GF-D8 (cell line): ENCODE results near the gene HS6ST1.

Source experiments
- DNase-seq: peaks from one replicate; lab custom pipeline; 2025; lab: John Stamatoyannopoulos, UW

Gene HS6ST1

DNA sequence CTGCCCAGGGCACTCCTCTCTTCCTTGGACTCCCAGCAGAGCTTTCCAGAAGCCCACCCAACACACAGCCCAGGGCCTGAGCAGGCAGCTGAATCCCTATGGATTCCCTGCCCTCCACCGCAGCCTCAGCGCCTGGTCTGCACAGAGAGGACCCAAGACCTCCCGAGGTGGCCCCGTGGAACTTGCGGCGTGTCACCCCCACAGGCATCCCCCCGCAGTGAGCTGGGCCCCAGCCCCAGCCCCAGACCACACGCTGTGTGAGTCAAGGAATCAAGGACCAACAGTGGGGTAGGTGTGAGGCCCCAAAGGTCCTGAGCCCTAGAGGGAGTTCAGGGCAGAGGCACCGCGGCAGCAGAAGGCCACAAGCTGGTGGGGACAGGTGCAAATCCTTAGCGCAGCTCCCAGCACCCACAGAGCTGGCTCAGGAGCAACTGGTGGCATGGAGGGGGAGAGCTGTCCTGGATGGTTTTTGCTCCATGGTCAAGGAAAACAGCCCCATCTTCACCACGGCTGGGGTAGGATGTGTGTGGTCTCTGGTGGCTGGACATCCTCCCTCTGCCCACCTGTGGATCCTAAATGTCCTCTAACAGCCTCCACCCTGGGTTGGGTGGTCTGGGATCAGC is 8.5 kb downstream of the HS6ST1 start:
- DNase-seq, result no peak

DNA sequence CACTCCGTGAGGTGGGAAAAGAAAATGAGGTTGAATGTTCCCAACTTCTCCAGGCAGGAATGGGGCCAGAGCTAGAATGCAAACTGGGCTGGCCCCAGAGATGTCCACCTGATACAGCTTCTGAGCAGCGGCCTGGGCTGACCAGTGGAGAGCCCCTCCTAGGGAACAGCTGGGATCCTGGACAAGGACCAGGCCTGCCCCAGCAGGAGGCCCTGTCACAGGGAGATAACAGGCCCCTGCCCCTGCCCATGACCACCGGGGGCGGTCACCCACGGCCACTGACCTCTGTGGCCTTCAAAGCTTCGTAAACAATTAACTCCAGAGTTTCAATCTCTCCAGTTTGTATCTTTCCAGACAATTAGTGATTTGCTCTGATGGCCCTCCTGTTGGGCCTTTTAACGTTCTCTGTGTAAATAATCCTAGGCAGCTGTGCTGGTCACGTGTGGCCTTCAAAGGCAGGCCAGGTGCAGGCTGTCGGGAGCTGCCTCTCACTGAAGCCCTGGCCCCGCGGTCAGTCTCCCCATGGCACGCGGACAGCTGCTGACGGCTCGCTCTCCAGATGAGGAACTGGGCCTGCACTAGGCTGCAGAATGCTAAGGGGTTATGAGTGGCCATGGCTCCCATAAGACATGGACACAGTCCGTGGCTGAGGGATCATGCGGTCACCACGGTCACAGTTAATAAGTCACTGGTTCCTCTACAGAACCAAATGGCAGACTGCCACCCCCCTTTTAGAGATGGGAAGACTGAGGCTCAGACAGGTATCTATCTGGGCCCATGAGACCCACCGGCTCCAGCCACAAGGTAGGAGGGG is 9.2 kb downstream of the HS6ST1 start:
- DNase-seq, result no peak

DNA sequence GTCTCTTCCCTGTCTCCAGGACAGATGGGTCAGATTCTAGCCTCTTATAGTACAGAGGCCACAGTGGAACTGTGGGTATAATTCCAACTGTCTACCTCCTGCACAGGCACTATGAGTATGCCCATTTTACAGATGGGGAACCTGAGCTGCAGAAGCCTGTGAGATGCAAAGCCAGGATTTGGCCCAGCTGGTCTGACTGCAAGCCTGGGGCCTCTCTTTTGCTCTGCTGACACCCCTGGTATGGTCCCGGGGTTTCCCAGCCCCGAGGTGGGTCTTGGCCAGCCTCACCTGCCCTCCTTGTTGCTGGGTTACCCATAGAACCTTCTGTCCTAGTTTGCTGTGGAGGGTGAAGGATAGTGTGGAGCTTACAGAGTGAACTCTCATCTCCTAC is 9.8 kb downstream of the HS6ST1 start:
- DNase-seq, result no peak

DNA sequence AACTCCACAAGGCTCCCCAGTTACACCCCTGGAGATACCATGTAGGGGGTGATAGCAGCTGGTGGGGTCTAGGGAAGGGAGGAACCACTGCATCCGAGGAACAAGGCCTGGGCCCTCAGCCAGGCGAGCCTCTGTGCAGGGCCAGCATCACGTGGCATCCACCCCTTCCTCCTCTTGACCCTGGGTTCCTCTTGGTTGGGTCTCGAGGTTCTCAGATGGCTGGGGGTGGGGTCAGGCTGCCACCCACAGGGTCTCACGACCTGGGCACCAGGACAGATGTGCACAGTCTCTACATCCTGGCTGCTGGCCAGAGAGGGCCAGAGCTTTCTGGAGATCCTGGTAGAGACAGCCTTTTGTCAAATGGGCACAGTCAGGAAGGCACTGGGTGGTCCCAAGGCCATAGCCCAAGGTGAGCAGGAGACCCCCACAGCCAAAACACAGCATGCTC is 10.4 kb downstream of the HS6ST1 start:
- no peak for DNase-seq

DNA sequence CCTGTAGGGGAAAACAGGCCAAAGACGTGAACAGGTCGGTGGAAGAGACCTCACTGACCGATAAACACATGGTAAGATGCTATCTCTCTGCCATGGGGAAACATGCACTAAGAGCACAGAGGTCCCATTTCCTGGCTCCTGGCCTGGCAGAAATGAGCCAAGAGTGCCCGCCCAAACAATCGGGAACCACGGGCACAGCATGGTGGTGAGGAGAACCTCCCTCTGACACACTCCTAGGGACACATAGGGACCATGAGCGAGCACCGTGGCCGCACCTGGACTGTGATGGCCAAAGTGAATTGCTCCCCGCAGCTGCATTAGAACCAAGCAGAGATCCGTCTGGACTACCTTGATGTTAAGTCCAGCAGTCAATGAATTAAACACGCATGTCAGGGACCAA is 11.1 kb downstream of the HS6ST1 start:
- DNase-seq, result no peak

DNA sequence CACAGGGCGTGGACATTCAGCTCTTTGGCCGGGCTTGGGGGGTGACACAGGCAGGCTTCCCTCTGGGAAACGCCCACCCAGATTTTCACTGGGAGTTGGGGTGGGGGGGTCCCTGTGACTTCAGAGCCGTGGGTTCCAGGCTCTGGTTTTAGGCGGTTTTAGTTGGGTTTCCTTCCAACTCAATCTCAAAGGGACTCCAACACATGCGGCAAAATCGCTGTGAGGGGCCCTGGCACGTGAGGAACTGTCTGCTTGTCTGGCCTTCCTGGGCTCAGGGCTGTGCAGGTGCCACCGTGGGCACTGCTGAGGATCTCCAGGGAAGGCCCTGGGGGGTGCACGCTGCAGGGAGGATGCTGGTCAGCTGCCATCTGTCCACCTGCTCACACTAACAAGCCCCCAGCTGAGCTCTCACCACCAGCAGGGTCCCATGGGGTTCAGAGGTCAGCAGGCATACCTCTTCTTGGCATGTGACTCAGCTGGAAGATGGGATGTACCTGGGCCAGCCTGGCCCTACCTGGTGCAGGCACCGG is 11.7 kb downstream of the HS6ST1 start:
- DNase-seq, result no peak

DNA sequence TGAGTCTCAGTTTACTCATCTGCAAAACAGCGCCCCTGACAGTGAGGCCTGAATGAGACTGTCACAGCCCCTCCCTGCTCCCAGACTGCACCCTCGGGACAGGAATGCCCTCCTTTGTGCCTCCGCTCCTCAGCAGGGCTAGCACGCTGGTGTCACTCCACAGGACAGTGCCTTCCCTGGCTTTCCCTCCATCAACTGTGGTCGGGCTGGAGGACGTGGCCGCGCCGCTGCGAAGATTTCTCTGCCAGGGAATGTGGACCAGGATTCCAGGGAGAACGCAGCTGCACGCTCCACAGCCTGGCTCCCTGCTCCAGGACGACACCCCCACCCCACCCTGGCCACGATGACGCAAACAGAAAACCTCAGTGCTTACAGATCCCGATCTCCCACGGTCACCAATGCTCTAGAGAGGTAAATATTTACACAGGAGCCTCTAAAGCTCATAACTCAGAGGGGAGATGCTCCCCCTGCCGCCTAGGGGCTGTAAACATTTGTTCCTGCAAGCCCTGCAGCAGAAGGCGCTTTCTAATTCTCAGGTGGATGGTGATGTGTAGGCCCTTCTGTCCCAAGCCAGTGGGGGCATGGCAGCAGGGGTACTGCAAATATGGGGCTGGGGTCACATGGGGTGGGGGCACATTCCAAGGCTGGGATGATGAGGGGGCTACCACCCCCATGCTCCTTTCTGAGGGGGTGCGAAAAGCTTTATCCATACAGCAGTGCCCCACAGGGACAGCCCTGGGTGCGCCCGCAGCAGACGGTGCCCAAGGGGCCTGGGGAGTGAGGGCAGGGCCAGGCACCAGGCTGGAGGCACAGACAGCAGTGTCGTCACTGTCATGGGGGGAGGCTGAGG is 12.4 kb downstream of the HS6ST1 start:
- no peak for DNase-seq

DNA sequence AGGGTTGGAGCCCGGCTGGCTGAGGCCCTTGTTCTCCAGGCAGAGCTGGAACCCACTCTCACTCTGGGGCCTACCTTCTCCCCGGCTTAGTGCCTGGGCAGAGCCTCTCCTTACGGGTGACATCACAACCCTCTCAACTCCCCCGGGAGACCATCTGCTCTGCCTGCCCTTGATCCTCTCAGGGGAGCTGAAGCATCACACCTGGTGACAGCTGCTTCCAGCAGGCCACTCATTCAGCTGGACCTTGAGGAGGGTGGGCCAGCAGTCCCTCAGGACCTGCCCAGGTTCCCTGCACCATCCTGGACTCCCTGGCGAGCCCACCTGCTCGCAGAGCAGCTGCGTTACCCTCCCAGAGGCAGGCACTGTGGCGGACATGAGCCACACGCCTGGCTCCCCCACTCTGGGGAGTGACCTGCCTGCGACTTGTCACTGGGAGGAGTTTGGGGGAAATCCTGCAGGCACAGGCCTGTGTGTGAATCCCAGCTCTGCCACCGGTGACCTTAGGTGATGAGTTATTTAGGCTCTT is 13.1 kb downstream of the HS6ST1 start:
- DNase-seq, result no peak

DNA sequence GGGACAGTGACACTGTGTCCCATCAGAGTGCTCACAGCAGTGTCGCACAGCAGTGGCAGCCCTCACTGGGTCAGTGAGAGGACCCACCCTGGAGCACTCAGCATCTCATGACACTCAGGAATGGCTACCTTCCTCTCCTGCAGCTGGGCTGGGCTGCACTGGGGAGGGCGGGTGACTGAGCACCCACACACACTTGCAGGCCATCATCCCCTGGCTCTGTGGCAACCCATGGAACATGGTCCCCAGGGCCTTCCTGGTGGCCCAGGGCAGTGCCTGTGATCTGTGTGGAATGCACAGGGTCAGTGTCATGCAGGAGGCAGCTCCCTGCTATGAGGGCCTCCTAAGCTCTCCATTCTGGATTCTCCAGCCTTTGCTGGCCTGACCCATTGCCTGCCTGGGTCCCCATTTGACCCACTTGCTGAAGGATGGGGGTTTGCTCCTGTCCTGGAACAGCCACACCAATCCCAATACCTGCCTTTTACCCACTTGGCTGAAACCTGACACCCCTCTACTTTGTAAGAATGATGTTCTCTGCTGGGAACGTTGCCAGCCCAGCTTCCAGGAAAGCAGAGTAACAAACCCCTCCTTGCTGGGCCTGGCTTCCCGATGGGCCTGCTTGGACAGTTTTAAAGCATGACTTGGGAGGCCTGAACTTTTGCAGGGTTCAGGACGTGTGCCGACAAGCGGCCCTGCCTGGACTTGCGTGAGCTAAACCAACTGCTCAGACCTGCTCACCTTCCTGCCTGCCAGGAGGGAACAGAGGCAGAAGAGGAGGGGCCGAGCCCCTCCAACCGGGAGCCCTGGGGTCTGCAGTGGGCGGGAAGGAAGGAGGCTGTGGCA is 13.7 kb downstream of the HS6ST1 start:
- DNase-seq, result no peak

DNA sequence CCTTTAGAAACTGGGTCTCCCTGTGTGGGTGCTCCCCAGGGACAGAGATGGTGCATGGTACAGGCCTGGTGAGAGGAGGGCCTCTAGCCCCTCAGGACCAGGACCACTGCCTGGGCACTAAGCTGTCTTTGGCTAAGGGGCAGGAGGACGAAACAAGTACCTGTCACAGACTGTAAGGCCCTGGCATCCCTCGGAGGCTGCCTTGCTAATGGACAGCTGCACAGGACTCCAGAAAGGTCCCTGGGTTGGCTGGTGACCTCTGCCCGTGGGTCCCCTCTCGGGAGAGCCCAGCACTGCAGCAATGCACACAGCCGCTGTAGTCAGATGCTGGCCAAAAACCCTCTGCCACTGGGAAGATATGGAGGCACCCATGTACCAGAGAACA is 14.3 kb downstream of the HS6ST1 start:
- DNase-seq, result no peak

DNA sequence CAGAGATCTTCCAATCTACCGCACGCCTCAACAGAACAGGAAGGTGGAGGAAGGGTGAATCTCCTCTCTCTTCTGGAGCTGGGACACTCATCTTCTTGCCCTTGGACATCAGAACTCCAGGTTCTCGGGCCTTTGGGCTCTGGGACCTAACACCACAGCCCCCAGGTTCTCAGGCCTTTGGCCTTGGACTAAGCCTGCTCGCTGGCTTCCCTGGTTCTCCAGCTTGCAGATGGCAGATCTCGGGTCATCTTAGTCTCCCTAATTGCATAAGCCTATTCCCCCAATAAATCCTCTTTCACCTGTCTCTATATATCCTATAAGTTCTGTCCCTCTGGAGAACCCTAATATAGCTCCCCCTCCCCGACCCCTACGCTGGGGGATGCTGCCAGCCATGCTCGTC is 14.8 kb downstream of the HS6ST1 start:
- no peak for DNase-seq

DNA sequence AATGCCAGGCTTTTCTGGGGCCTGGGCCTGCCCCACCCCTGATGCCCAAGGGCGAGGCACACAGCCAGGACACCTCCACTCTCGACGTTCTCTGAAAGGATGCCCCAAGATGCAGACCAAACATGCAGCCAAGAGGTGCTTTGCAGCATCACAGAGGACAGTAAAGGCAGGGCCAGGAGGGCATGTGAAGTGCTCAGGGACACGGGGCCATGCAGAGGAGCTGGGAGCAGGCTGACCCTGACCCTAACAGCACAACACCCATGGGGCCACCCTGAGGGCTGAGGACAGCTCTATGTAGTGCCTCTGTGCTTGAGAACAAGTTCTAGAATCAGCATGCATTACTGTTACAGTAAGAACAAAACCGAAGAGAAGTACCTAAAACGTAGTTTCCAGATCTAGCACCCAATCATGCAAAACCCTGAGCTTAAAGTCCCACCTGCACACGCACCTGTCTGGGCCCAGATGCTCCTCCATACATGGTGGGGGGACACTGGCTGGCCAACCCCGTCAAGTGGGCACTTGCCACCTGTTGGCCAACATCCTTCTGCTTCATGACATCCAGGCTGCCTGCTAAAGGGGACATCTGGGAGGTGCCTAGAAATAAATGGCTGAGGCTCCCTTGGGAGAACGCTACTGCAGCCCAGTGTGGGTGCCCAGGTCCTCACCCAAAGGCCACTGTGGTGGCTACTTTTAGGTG is 15.4 kb downstream of the HS6ST1 start:
- DNase-seq, result no peak

DNA sequence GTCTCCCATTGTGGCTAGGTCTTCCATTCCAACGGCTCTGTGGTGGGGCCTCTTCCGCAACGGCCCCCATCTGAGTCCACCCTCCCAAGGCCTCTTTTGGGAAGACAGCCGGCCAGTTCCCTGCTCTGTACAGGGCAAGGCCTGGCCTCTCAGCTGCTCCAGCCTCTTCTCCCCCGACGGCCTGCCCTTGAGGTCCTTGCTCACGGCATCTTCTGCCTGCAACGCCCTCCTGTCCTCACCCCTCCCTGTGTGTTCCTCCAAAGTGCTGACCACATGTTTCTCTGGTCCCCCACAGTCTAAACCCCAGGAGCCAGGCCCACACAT is 16.0 kb downstream of the HS6ST1 start:
- no peak for DNase-seq

DNA sequence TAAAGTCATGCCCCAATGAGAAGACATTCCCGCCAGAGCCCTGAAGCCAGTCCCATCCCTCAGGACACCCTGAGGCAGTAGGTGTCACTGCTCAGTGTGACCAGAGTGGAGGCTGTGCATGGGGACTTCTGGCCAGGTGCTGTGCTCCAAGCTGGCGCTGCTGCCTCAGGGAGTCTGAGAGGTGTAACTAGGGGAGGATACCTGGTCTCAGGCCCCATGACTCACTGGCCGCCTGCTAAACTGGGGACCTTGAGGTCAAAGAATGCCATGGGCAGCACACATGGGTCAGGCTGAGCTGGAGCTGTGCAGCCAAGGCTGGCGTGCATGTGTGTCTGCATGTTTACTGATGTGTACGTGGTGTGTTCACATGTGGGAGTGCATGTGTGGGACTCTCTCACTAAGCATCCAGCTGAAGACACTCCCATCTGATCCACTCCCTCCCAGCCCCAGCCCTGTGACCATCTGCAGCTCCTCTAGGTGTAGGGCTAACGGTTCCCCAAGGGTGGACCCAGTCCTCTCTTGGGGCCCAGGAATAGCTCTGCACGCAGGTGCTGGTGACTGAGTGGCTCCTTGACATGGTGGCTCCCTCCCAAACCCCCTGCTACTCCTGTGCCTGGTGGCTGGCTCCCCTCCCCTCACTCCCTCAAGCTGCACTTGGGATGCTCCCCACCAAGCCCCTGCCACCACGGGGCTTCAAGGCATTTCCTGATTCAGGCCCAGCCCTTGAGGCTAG is 16.5 kb downstream of the HS6ST1 start:
- DNase-seq, result no peak

DNA sequence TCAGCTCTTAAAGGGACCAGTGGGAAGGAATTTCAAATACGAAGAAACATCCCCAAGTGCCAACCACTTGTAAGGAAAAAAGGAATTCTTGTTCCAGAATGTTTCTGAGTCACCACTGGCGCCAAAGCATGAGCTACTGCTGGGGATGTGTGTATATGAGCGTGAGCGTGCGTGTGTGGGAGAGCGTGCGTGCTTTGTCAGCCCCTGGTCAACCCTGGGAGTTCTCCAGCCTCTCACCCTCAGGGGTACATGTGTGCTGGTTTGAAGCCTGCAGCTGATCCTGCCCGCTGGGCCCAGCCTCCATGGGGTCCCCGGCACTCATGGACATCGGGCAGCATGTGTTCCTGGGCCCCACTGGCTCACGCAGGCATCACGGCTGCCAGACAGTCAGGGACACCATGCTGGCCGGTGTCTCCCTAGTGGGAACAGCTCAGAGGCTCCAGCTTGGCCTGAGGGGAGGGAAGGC is 17.1 kb downstream of the HS6ST1 start:
- no peak for DNase-seq

DNA sequence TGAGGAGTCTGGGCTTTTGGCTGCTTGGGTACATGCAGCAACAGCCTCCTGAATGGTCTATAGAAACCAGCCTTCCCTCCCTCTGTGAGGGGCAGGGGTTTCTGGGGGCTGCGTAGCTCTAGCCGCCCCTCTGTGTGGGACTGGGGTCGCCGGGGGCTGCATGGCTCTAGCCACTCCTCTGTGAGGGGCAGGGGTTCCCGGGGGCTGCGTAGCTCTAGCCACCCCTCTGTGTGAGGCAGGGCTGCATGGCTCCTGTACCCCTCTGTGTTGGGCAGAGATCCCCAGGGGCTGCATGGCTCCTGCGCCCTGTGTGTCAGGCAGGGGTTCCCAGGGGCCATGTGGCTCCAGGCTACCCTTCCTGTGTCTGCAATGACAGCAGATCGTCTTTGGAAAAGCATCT is 17.6 kb downstream of the HS6ST1 start:
- no peak for DNase-seq

DNA sequence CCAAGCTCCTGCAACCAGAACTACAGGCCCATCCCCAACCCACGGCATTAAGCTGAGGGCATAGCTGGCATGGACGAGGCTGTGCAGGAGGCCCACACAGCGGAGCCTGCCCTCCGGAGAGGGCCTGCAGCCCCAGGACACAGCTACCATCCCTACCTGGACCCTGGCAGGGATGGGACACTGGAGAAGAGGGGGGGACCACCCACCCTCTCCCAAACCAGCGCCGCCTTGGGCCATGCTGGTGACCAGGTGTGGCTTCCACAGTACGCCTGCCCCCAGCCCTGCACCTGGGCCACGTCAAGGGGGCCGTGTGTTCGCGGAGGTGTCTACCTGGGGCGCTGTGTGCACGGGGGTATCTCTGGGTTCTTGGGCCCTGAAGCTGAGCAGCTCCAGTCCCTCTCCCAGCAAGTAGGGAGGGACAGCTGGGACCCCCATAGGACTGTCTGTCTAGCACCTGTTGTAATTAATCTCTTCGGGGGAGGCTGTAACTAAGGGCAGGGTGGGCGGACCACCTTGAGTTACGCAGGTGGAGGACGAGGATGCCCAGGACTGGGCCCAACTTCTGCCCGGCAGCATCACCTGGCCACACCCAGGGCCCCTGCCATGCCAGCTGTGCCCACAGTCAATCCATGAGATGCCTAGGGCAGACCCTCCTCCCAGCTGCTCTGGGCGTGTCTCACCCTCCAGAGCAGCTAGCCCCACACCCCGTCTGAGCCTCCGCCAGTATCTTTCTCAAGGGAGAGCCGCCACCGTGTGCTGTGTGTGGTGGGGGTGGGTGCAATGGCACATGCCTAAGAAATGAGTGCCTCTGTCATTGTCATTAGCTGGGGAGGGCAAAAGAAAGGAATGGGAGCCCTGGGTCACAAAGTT is 18.3 kb downstream of the HS6ST1 start:
- no peak for DNase-seq

DNA sequence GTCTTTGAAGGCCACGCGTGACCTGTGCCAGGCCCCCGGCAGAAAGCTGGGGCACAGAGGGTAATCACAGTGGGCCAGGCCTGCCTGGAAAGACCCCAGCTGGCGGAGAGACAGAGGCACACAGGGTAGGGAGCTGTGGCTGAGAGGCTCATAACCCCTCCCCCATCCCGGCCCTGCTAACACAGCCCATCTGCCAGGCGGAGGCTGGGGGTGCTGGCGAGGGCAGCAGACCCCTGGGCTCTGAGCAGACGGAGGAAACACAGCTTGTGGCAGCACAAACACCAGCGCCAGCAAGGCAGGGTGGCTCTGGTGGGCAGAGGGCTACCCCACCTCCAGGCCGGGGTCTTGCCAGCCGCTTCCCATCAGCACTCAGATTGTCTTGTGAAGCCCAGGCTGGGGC is 19.0 kb downstream of the HS6ST1 start:
- DNase-seq, result no peak

DNA sequence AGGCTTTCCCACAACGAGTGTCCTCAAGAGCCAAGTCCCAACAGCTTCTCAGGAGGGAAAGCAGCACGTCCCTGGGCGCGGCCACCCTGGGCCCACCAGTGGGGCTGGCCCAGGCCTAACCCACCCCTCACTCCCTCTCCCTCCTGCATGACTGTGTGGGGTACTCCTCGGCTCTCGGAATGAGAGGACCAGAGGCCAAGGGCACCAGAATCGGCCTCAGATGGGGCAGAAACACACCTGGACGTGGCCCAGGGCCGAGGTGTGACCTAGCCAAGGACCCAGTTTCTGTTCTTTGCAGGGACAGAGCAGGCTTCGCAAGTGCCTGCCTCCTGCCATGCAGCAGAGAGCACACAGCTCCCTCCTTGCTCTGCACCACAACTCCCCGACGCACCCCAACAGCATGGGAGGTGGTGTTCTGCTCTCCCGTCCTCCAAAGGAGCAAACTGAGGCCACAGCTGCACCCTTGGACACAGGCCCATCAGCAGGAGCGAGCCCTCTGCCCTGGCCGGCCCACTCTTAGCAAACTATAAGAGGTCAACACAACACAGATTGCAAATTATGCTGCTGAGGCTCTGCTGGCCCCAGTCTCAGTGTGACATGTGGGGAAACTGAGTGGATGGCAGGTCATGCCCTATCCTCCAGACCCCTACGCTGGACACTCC is 19.7 kb downstream of the HS6ST1 start:
- DNase-seq, result no peak
